Right forelimb (tissue), 1 donor: Measurements from ENCODE around the gene OR4B1.

Experiments
- DNase-seq: peaks from one replicate; pipeline ENCODE4 v3.0.0-alpha.2; 2018

The OR4B1 gene

DNA sequence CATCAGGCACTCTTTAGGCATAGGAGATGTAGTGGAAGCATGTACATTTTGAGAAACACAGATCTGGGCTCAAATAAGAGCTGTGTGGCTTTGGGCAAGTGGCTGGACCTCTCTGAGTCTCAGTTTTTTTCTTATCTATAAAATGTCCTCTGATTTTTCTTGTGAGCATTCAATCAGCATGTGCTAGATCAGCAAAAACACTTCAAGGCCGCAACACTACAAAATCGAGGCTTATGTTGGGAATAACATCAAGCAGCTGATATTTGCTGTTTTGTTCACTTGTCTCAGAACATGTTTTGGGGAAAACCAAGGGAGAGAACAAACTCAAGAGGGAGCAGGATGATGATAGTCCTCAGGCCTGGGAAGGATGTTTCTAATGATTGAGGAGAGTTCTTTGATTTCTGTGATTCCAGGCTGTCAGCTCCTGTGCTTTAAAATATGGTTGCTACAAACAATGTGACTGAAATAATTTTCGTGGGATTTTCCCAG lies 46.9 kb downstream of the OR4B1 start, which contains the start of gene OR4X1:
Gene OR4X1 (plus strand): TSS at position 439 of the 489 bp plus-strand sequence. CDS start 0 bp downstream, at position 439.
- DNase-seq, result no peak
